Adipocyte (in vitro differentiated cells): Measurements from ENCODE around the gene DGKH.
A peak's percentile ranks its signal among the peaks of the same experiment; 100 is the strongest.

ENCODE experiments used
- DNase-seq: peaks from one replicate; pipeline ENCODE4 v3.0.0-alpha.2; 2015; ENCODE audit warnings: low read depth
- H3K27me3 ChIP-seq: replicated peaks from 2 replicates; pipeline ENCODE4 v1.7.0; 2013; ENCODE audit warnings: mild to moderate bottlenecking, low read length, moderate library complexity; ENCODE audit not compliant: control insufficient read depth, insufficient read depth
- H3K36me3 ChIP-seq: 2 replicates; pipeline ENCODE4 v1.7.0; 2013; ENCODE audit warnings: low read length, mild to moderate bottlenecking, moderate library complexity; ENCODE audit not compliant: control insufficient read depth, insufficient read depth, severe bottlenecking
- H3K4me1 ChIP-seq: 2 replicates; pipeline ENCODE4 v1.7.0; 2013; ENCODE audit warnings: mild to moderate bottlenecking, low read length, moderate library complexity; ENCODE audit not compliant: control insufficient read depth, insufficient read depth
- H3K4me3 ChIP-seq: 2 replicates; pipeline ENCODE4 v1.7.0; 2013; ENCODE audit warnings: mild to moderate bottlenecking, low read length, moderate library complexity
- H3K9ac ChIP-seq: 2 replicates; pipeline ENCODE4 v1.7.0; 2013; ENCODE audit warnings: mild to moderate bottlenecking, low read length, moderate library complexity
- H3K9me3 ChIP-seq: 2 replicates; pipeline ENCODE4 v1.7.0; 2013; ENCODE audit warnings: mild to moderate bottlenecking, low read length, moderate library complexity; ENCODE audit not compliant: control insufficient read depth

Gene DGKH, protein sequence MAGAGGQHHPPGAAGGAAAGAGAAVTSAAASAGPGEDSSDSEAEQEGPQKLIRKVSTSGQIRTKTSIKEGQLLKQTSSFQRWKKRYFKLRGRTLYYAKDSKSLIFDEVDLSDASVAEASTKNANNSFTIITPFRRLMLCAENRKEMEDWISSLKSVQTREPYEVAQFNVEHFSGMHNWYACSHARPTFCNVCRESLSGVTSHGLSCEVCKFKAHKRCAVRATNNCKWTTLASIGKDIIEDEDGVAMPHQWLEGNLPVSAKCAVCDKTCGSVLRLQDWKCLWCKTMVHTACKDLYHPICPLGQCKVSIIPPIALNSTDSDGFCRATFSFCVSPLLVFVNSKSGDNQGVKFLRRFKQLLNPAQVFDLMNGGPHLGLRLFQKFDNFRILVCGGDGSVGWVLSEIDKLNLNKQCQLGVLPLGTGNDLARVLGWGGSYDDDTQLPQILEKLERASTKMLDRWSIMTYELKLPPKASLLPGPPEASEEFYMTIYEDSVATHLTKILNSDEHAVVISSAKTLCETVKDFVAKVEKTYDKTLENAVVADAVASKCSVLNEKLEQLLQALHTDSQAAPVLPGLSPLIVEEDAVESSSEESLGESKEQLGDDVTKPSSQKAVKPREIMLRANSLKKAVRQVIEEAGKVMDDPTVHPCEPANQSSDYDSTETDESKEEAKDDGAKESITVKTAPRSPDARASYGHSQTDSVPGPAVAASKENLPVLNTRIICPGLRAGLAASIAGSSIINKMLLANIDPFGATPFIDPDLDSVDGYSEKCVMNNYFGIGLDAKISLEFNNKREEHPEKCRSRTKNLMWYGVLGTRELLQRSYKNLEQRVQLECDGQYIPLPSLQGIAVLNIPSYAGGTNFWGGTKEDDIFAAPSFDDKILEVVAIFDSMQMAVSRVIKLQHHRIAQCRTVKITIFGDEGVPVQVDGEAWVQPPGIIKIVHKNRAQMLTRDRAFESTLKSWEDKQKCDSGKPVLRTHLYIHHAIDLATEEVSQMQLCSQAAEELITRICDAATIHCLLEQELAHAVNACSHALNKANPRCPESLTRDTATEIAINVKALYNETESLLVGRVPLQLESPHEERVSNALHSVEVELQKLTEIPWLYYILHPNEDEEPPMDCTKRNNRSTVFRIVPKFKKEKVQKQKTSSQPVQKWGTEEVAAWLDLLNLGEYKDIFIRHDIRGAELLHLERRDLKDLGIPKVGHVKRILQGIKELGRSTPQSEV

DNA sequence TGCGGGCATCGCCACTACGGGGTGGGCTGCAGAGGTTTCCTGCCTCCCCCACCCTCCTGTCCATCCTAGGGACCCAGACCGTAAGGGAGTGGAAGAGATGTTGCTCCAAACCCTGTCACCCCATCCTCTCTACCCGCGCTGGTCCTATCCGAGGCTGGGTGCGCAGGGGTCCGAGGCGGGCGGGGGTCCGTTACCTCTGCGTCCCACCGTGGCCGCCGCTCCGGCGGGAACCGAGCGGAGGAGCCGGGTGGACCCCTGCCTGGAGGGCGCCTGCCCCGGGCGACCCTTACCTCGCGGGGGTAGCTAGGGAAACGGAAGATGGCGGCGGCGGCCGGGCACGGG, at the start of gene DGKH:
DGKH (plus strand) TSS at position 307 of the 342 bp plus-strand sequence. CDS start 126 bp downstream, outside the sequence.
- H3K9me3 ChIP-seq, result no peaks in the 10 kb centered on the region
- peak within 1 kb of the TSS; percentile 96 for H3K4me3 ChIP-seq
- no peaks in the 10 kb centered on the region for H3K27me3 ChIP-seq
- H3K9ac ChIP-seq, result peak within 1 kb of the TSS; percentile 86
- H3K4me1 ChIP-seq, result peaks cover 10% of the 10 kb centered on the region
- H3K36me3 ChIP-seq, result no peaks in the 10 kb centered on the region
- DNase-seq, result no peak

DNA sequence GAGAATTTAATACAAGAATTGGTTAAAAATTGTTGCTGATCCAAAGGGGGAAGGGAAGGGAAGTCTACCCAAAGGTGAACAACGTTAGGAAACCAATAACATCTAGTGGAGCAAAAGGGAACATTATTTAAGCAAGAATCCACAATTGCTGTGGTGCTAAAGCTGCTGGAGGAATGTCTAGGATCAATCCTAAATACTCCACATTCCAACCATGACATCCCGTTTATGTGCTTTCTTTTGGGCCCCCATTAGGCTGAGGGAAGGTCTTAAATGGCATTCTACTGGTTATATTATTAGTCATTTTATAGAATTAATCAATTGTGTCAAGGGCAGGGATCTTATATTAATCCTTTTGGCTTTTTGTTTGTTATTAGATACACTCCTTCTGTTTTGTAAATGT, 47.6 kb upstream of the DGKH start:
- Histone ChIP-seq H3K4me1 (peaks cover 18% of the 10 kb centered on the region), H3K27me3 (no peaks in the 10 kb centered on the region), H3K9me3 (no peaks in the 10 kb centered on the region), H3K9ac (no peak overlapping the region), H3K36me3 (no peaks in the 10 kb centered on the region), H3K4me3 (no peak overlapping the region)
- no peak for DNase-seq

DNA sequence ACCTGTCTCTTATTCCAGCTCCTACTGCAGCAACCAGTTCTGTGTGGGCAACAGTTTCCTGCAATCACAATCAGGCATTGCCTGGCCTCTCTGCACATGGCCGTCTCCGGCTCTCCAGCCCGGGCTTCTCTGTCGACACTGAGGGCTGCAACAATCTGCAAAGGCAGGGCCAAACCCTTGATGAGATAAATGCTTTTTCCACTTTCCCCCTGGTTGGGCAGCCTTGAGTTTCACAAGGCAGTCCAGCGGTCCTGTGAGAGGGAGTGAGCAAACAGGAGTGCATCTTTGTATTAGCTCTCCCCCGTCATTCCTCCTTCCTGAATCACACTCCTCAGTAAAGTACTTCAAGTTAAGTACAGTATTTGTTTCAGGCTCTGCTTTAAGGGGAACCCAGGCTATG, 46.9 kb upstream of the DGKH start:
- peak; percentile 80 for DNase-seq
- no peaks in the 10 kb centered on the region for H3K36me3 ChIP-seq
- H3K4me3 ChIP-seq, result peak overlapping the region; percentile 8

DNA sequence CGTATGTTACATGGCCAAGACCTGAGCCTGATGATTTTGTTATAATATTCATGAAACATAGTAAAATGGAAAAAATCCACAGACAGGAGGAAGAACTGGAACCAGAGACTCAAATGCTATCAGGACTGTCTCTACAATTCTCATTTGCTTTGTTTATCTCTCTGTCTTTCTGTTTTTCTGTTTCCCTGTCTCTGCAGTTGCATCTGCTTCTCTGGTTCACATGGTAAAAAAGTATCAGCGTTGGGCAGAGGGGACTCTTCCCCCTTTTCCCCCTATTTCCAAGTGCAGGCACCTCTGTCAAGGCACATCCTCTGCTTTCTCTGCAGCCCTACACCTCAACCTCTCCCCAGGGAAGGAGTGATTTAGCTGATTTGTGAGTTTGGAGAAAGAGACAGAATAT, 46.4 kb upstream of the DGKH start:
- H3K27me3 ChIP-seq, result no peaks in the 10 kb centered on the region
- peaks cover 16% of the 10 kb centered on the region for H3K4me1 ChIP-seq
- no peak overlapping the region for H3K9ac ChIP-seq
- no peak for DNase-seq
- no peaks in the 10 kb centered on the region for H3K9me3 ChIP-seq
- no peak overlapping the region for H3K4me3 ChIP-seq
- no peaks in the 10 kb centered on the region for H3K36me3 ChIP-seq

More for the DNA sequence above, 46.9 kb upstream of the DGKH start:
- no peaks in the 10 kb centered on the region for H3K9me3 ChIP-seq
- no peaks in the 10 kb centered on the region for H3K27me3 ChIP-seq
- no peak overlapping the region for H3K9ac ChIP-seq
- peaks cover 16% of the 10 kb centered on the region for H3K4me1 ChIP-seq

DNA sequence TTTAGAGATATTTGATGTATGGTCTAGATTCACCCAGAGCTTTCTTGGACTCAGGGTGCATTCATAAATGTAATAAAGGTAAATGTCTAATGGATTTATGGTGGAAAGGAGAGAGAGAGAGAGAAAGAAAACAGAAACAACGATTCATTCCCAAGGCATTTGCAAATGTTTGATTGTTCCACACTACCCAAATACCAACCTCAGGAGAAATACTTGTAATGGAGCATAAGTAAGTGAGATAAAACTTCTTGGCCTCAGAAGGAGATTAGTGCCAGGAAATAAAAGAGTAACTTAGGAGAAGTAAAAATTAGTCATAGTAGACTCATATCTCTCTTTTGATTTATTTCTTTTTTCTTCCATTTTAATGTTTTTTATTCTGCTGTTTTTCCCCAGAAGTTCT, 40.6 kb upstream of the DGKH start:
- Histone ChIP-seq H3K9ac (no peak overlapping the region), H3K9me3 (no peaks in the 10 kb centered on the region), H3K27me3 (no peaks in the 10 kb centered on the region), H3K36me3 (no peaks in the 10 kb centered on the region), H3K4me3 (no peak overlapping the region), H3K4me1 (peaks cover 11% of the 10 kb centered on the region)
- peak; percentile 35 for DNase-seq

DNA sequence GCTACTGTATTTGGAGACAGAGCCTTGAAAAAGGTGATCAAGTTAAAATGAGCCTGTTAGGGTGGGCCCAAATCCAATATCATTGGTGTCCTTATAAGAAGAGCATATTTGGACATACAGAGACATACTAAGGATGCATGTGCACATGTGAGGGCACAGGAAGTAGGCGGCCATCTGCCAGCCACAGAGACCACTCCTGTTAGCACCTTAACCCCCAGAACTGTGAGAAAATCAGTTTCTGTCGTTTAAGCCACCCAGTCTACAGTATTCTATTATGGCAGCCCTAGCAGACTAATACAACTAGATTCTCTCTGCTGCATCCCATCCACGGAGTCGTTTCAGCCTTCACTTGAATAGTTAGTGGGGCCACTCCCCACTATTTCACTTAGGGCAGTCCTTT, 39.4 kb upstream of the DGKH start:
- no peaks in the 10 kb centered on the region for H3K36me3 ChIP-seq
- DNase-seq, result no peak
- no peak overlapping the region for H3K4me3 ChIP-seq
- no peak overlapping the region for H3K9ac ChIP-seq
- peaks cover 11% of the 10 kb centered on the region for H3K4me1 ChIP-seq
- H3K9me3 ChIP-seq, result no peaks in the 10 kb centered on the region
- no peaks in the 10 kb centered on the region for H3K27me3 ChIP-seq

DNA sequence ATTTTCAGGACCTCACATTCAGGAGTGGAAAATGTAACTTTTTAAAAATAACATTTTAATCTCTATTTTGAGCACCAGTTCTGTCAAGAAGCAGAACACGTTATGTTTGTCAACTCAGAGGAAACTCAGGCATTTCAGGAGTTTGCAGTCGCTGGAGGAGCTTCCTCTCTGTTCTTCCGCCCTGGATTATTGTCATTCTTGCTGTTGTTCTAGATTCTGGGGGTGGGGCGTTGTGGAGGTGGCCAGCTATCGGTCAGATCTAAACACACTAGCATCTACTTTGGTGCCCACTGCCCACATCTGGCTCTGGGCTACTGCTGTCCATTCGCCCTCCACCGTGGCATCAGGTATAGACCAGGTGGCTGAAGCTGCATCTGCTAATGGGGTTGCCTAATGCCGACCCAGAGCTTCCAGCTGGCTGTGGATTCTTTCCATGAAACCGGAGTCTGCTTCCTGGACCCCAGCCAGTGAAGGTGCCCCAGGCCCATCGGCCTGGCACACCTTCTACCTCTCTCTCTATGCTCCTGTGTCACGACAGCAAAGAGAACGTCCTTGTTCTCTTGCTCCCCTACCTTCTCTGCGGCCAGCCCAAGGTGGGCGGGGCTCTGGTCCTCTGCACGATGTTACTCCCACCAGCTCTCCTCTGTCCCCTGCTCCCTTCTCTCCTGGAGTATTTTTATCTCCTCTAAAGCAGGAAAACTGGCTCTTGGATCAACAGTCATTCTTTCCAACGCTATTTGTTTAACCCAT, 36.7 kb upstream of the DGKH start:
- DNase-seq, result no peak
- Histone ChIP-seq H3K4me3 (no peak overlapping the region), H3K9me3 (no peaks in the 10 kb centered on the region), H3K9ac (no peak overlapping the region), H3K4me1 (peaks cover 11% of the 10 kb centered on the region), H3K36me3 (no peaks in the 10 kb centered on the region), H3K27me3 (no peaks in the 10 kb centered on the region)

DNA sequence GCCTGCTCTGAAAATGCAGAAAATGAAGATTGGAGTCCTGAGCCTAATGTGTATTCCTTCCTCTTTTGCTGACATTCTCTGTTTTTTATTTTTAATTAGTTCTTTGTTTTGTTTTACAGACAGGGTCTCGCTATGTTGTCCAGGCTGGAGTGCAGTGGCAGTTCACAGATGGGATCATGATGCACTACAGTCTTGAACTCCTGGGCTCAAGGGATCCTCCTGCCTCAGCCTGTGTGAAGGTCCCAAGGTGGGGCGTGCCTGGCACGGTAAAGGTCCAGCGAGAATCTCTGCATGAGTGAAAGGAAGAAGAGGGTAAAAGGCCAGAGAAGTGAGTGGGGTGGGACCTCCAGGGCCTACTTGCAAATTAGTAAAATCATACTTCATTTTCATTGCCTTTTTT, 34.3 kb upstream of the DGKH start:
- Histone ChIP-seq H3K9ac (no peak overlapping the region), H3K4me1 (no peaks in the 10 kb centered on the region), H3K9me3 (no peaks in the 10 kb centered on the region), H3K36me3 (no peaks in the 10 kb centered on the region), H3K27me3 (no peaks in the 10 kb centered on the region), H3K4me3 (no peak overlapping the region)
- DNase-seq, result no peak

DNA sequence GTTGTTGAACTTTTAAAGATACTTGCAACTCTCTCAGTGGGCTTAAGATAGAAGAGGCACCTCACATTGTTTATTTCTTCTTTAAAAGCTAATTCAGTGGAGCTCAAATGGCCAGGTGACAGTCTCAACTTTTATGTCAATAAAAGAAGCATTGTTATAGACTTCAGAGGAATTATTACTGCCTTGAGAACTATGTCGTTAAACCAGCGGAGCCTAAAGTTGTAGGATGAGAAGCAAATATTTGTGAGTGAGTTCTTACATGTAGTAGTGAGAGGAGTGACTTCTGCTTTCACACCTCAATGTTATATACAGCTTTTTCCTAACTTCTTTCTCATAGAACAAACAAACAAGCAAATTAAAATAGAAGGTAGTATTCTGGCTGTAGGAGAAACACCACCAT, 31.2 kb upstream of the DGKH start:
- no peaks in the 10 kb centered on the region for H3K27me3 ChIP-seq
- no peak for DNase-seq
- no peak overlapping the region for H3K9ac ChIP-seq
- no peaks in the 10 kb centered on the region for H3K36me3 ChIP-seq
- no peaks in the 10 kb centered on the region for H3K4me1 ChIP-seq
- H3K4me3 ChIP-seq, result no peak overlapping the region
- no peaks in the 10 kb centered on the region for H3K9me3 ChIP-seq

DNA sequence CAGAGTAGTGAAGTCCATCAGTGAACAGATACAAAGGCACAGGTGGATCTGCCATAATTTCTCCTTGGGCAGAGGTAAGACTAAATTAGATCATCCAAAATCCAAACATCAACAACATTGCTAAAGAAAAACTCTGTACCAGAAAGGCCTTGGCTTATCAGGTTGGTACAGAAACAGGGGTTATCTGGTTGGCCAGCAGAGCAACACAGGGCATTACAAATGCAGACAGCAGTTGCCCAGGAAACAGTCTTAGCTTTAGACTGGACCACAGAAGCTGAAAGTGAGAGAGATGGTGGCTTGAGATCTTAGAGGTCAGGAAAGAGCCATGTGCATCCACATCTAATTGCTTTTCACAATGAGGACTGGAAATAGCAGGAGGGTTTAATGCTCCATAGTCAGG, 26.6 kb upstream of the DGKH start:
- H3K4me1 ChIP-seq, result no peaks in the 10 kb centered on the region
- no peak overlapping the region for H3K9ac ChIP-seq
- H3K27me3 ChIP-seq, result no peaks in the 10 kb centered on the region
- H3K4me3 ChIP-seq, result no peak overlapping the region
- H3K9me3 ChIP-seq, result no peaks in the 10 kb centered on the region
- DNase-seq, result no peak
- no peaks in the 10 kb centered on the region for H3K36me3 ChIP-seq
